ENCODE results near the gene PPIE.
"Not testable (repeated sequence)": the region's sequence is repeated elsewhere in the genome, so short reads cannot be mapped to it uniquely, and the experiment has no call there.

PPIE gene

GRCh38 chr1:39773369-39773979, 34.8 kb downstream of the PPIE start:
- H3K4me3 ChIP-seq (ENCODE audit: low read depth, low read length); DNase-seq (ENCODE audit: low read depth, low spot score); in situ Hi-C loops (cut with HindIII; ENCODE audit: low sequenced_read_pairs): not testable (repeated sequence)

- H3K4me3 ChIP-seq (ENCODE audit: low read depth, low read length); DNase-seq (ENCODE audit: low read depth, low spot score); in situ Hi-C loops (cut with HindIII; ENCODE audit: low sequenced_read_pairs): not testable (repeated sequence)
Observed at GRCh38 chr1:39775141-39775540, 36.5 kb downstream of the PPIE start.

- in situ Hi-C loops (cut with HindIII; ENCODE audit: low sequenced_read_pairs); H3K4me3 ChIP-seq (ENCODE audit: low read depth, low read length); DNase-seq (ENCODE audit: low read depth, low spot score): not testable (repeated sequence)
Observed at GRCh38 chr1:39775676-39776399, 37.2 kb downstream of the PPIE start.

- no peak overlapping the region for H3K4me3 ChIP-seq (ENCODE audit: low read depth, low read length)
- in situ Hi-C loops (cut with HindIII; ENCODE audit: low sequenced_read_pairs) = no loop called here
- TF ChIP-seq CTCF (IDR thresholded peaks at IDR 0.05; ENCODE audit: low read depth, low read length) = no peak
- no peak for DNase-seq (ENCODE audit: low read depth, low spot score)
Observed at GRCh38 chr1:39776400-39776713, 37.7 kb downstream of the PPIE start.

- H3K4me3 ChIP-seq (ENCODE audit: low read depth, low read length) = no peak overlapping the region
- in situ Hi-C loops (cut with HindIII; ENCODE audit: low sequenced_read_pairs) = no loop called here
- TF ChIP-seq CTCF (IDR thresholded peaks at IDR 0.05; ENCODE audit: low read depth, low read length) = no peak
- DNase-seq (ENCODE audit: low read depth, low spot score) = no peak
Observed at GRCh38 chr1:39776886-39777285, 38.2 kb downstream of the PPIE start.

- in situ Hi-C loops (cut with HindIII; ENCODE audit: low sequenced_read_pairs) = no loop called here
- no peak for DNase-seq (ENCODE audit: low read depth, low spot score)
- H3K4me3 ChIP-seq (ENCODE audit: low read depth, low read length) = no peak overlapping the region
- TF ChIP-seq CTCF (IDR thresholded peaks at IDR 0.05; ENCODE audit: low read depth, low read length) = no peak
Observed at GRCh38 chr1:39777306-39777705, 38.6 kb downstream of the PPIE start.

GRCh38 chr1:39777896-39778295, 39.2 kb downstream of the PPIE start:
- in situ Hi-C loops (cut with HindIII; ENCODE audit: low sequenced_read_pairs); H3K4me3 ChIP-seq (ENCODE audit: low read depth, low read length); DNase-seq (ENCODE audit: low read depth, low spot score): not testable (repeated sequence)

GRCh38 chr1:39778463-39779099, 39.9 kb downstream of the PPIE start:
- H3K4me3 ChIP-seq (ENCODE audit: low read depth, low read length); in situ Hi-C loops (cut with HindIII; ENCODE audit: low sequenced_read_pairs); DNase-seq (ENCODE audit: low read depth, low spot score): not testable (repeated sequence)

GRCh38 chr1:39779137-39779536, 40.5 kb downstream of the PPIE start:
- in situ Hi-C loops (cut with HindIII; ENCODE audit: low sequenced_read_pairs) = no loop called here
- TF ChIP-seq CTCF (IDR thresholded peaks at IDR 0.05; ENCODE audit: low read depth, low read length) = no peak
- DNase-seq (ENCODE audit: low read depth, low spot score) = no peak
- H3K4me3 ChIP-seq (ENCODE audit: low read depth, low read length) = no peak overlapping the region

Measured in astrocyte of the spinal cord (primary cell).